Testis (tissue), 3 donors: ENCODE measurements around the gene KMT2A. TPM values are rescaled to one million over a fixed set of nuclear protein-coding genes. Genes with fewer than 3 reads are reported as not detected.
"Not testable (repeated sequence)": the region's sequence is repeated elsewhere in the genome, so short reads cannot be mapped to it uniquely, and the experiment has no call there.

Source experiments
- DNase-seq: peaks from one replicate; pipeline ENCODE4 v3.0.0-alpha.2; 2019
- H3K27ac ChIP-seq, 2 donors: fragments of 200-600 bp; sonication (generic); one replicate each; pipeline ENCODE4 v1.5.1; 2019
- H3K27me3 ChIP-seq: fragments of 200-600 bp; sonication (generic); one replicate; pipeline ENCODE4 v1.5.1; 2019
- H3K36me3 ChIP-seq: fragments of 200-600 bp; sonication (generic); one replicate; pipeline ENCODE4 v1.5.1; 2017; ENCODE audit warnings: low read depth; ENCODE audit errors: missing control alignments
- H3K4me1 ChIP-seq: fragments of 200-600 bp; sonication (generic); one replicate; pipeline ENCODE4 v1.5.1; 2019
- H3K4me3 ChIP-seq, 2 donors: fragments of 200-600 bp; sonication (generic); one replicate each; pipeline ENCODE4 v1.5.1; 2017 to 2019
- H3K9me3 ChIP-seq: fragments of 200-600 bp; sonication (generic); one replicate; pipeline ENCODE4 v1.5.1; 2017
- POLR2A ChIP-seq: fragments of 450-650 bp; IDR thresholded peaks from one replicate; pipeline ENCODE4 v1.6.1; 2017; ENCODE audit warnings: antibody characterized with exemption, mild to moderate bottlenecking, moderate library complexity
- WGBS, 2 donors: methylation state at CpG; one replicate each; pipeline ENCODE4 v1.1.5; 2018; 5-methylcytosine and 5-hydroxymethylcytosine counted together
- intact Hi-C: fragments of 100-400 bp; cut with DNase I; formaldehyde crosslinking; loops from one replicate; pipeline ENCODE4 v1.15.1; 2023; ENCODE audit warnings: low total_unique reads
- polyA plus RNA-seq: library from polyadenylated mRNA; stranded (reverse); fragments of 350-450 nt; fragmentation: Illumina TruSeq; extraction: RNeasy Lipid Tissue Mini Kit (QIAGEN cat#74804); gene quantifications from one replicate; pipeline ENCODE4 v1.2.3, GENCODE V29; 2014; ENCODE audit warnings: low read depth, low replicate concordance; ENCODE audit not compliant: insufficient read depth
- total RNA-seq, 2 donors: library from RNA; depleted of rRNA; stranded (reverse); fragments of >200 nt; gene quantifications; one replicate each; pipeline ENCODE4 v1.2.3, GENCODE V29; 2016
- TF ChIP-seq, protein P1 (sequence below), 3 experiments: fragments of 450-650 bp in 2 of 3; fragments of 200-600 bp in 1 of 3; sonication (generic) in 1 of 3; IDR thresholded peaks; one replicate each; pipeline ENCODE4 v1.5.1; 2016 to 2019; ENCODE audit warnings: antibody characterized with exemption in 3 of 3, mild to moderate bottlenecking in 2 of 3, moderate library complexity in 1 of 3

The KMT2A gene
- total and polyA plus RNA-seq, 3 donors from 2014 or later = 22.7 to 107 (median 106) TPM

- intact Hi-C loops = no loop called here
- H3K27ac ChIP-seq = no peak overlapping the region
- DNase-seq = no peak
- WGBS, 2 donors = 83 to 86% methylated on average over 7 of the region's 7 CpGs
- no peaks in the 10 kb centered on the region for H3K27me3 ChIP-seq
- H3K9me3 ChIP-seq = no peaks in the 10 kb centered on the region
- no peaks in the 10 kb centered on the region for H3K36me3 ChIP-seq
- no peak overlapping the region for H3K4me3 ChIP-seq
- H3K4me1 ChIP-seq = no peaks in the 10 kb centered on the region
- TF ChIP-seq POLR2A = no peak
- TF ChIP-seq, protein P1, sequence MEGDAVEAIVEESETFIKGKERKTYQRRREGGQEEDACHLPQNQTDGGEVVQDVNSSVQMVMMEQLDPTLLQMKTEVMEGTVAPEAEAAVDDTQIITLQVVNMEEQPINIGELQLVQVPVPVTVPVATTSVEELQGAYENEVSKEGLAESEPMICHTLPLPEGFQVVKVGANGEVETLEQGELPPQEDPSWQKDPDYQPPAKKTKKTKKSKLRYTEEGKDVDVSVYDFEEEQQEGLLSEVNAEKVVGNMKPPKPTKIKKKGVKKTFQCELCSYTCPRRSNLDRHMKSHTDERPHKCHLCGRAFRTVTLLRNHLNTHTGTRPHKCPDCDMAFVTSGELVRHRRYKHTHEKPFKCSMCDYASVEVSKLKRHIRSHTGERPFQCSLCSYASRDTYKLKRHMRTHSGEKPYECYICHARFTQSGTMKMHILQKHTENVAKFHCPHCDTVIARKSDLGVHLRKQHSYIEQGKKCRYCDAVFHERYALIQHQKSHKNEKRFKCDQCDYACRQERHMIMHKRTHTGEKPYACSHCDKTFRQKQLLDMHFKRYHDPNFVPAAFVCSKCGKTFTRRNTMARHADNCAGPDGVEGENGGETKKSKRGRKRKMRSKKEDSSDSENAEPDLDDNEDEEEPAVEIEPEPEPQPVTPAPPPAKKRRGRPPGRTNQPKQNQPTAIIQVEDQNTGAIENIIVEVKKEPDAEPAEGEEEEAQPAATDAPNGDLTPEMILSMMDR (IDR thresholded peaks at IDR 0.05) = no peak
Observed at GRCh38 chr11:118410055-118410745, 26.1 kb upstream of the KMT2A start.

- intact Hi-C loops = no loop called here
- no peaks in the 10 kb centered on the region for H3K36me3 ChIP-seq
Observed at GRCh38 chr11:118411530-118411929, 24.8 kb upstream of the KMT2A start.

GRCh38 chr11:118412921-118413320, 23.4 kb upstream of the KMT2A start:
- no peaks in the 10 kb centered on the region for H3K27me3 ChIP-seq
- no peak for TF ChIP-seq POLR2A
- TF ChIP-seq, protein P1 (IDR thresholded peaks at IDR 0.05) = no peak
- WGBS, 2 donors = 82 to 83% methylated on average over 1 of the region's 1 CpG
- H3K4me3 ChIP-seq = no peak overlapping the region
- intact Hi-C loops = no loop called here
- H3K27ac ChIP-seq = no peak overlapping the region
- no peaks in the 10 kb centered on the region for H3K36me3 ChIP-seq
- H3K9me3 ChIP-seq = no peaks in the 10 kb centered on the region
- no peaks in the 10 kb centered on the region for H3K4me1 ChIP-seq
- DNase-seq = no peak

More at GRCh38 chr11:118411530-118411929, 24.8 kb upstream of the KMT2A start:
- Histone ChIP-seq H3K9me3 (no peaks in the 10 kb centered on the region), H3K4me3 (no peak overlapping the region), H3K27me3 (no peaks in the 10 kb centered on the region), H3K27ac (no peak overlapping the region), H3K4me1 (no peaks in the 10 kb centered on the region)
- DNase-seq = no peak
- 95% methylated on average over 4 of the region's 4 CpGs for WGBS, 2 donors
- TF ChIP-seq POLR2A = no peak
- TF ChIP-seq, protein P1 (IDR thresholded peaks at IDR 0.05) = no peak

GRCh38 chr11:118415062-118415738, 21.1 kb upstream of the KMT2A start:
- intact Hi-C loops = no loop called here
- no peaks in the 10 kb centered on the region for H3K9me3 ChIP-seq
- H3K27ac ChIP-seq = no peak overlapping the region
- no peak for DNase-seq
- WGBS, 2 donors = 75 to 79% methylated on average over 8 of the region's 8 CpGs
- H3K36me3 ChIP-seq = no peaks in the 10 kb centered on the region
- no peak overlapping the region for H3K4me3 ChIP-seq
- TF ChIP-seq POLR2A = no peak
- TF ChIP-seq, protein P1 (IDR thresholded peaks at IDR 0.05) = no peak
- H3K27me3 ChIP-seq = no peaks in the 10 kb centered on the region
- H3K4me1 ChIP-seq = no peaks in the 10 kb centered on the region

DNA sequence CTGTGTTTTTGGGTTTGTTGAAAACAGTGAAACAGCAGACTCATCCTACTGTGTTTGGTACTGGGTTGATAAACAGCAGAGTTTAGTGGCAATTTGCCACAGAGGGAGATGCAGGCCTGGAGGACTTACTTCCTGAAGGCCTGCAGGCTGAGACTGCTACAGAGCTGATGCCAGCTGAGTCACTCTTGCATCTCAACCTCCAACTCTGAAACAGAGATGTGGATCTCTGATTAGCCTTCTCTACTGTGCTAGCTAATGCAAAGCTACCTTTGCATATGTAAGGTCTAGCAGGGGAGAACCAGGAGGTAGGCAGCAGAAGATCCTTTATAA, 20.6 kb upstream of the KMT2A start:
- TF ChIP-seq, protein P1 (IDR thresholded peaks at IDR 0.05) = no peak
- TF ChIP-seq POLR2A = no peak
- intact Hi-C loops = no loop called here
- DNase-seq = no peak
- no peak overlapping the region for H3K27ac ChIP-seq
- H3K4me3 ChIP-seq = no peak overlapping the region
- H3K27me3 ChIP-seq = no peaks in the 10 kb centered on the region
- H3K36me3 ChIP-seq = no peaks in the 10 kb centered on the region
- H3K9me3 ChIP-seq = no peaks in the 10 kb centered on the region
- H3K4me1 ChIP-seq = no peaks in the 10 kb centered on the region

- H3K36me3 ChIP-seq, DNase-seq, H3K9me3 ChIP-seq, H3K4me3 ChIP-seq, intact Hi-C loops, H3K27me3 ChIP-seq, H3K27ac ChIP-seq, H3K4me1 ChIP-seq: not testable (repeated sequence)
Observed at GRCh38 chr11:118416900-118417299, 19.4 kb upstream of the KMT2A start.
